NCI-H2081 (cell line): ENCODE measurements around the gene IFNAR2.
A peak's percentile ranks its signal among the peaks of the same experiment; 100 is the strongest.
"Not testable (repeated sequence)": the region's sequence is repeated elsewhere in the genome, so short reads cannot be mapped to it uniquely, and the experiment has no call there.

Experiments used
- DNase-seq, 2 experiments: peaks; one replicate each; lab custom pipeline; 2025; lab: John Stamatoyannopoulos, UW

IFNAR2 gene

DNA sequence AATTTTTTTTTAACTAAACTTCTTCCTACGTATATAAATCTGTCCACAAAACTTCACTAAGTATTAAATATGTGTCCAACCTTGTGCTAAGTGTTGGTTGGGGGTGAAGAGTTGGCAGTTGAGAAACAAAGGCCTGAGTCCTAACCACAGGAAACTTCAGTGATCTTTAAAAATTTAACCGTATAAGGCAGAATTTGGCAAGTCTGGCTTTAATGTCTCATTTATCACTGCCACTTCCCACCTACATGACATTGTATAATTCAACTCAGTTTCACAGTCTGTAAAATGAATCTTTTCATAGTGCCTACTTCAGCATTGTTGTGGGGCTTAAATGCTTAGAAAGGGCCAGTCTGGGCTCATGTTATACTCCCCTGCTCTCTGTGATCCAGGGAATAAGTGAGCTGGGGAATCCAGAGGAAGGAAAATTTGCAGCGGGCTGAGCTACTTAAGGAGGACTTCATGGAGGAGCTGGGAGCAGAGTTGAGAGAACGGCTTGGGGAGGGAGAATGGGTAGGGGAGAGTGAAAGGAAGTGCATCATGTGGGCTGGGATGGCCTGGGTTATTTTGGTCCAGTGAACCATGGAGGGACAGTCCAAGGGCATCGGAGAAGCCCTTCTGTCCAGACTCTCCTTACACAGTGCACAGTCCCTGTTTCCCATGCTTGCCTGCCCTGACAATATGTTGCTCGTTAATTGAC lies 14.5 kb downstream of the IFNAR2 start:
- DNase-seq: no peak

DNA sequence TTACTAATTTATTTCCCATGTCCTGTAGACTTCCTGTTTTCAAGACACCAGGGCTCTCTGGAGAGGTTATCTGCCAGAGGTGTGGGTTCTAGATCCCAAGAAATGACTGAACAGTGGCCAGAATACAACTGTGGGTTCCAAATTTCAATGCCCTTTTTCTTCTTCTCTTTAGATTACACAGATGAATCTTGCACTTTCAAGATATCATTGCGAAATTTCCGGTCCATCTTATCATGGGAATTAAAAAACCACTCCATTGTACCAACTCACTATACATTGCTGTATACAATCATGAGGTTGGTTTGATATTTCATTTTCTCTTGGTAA lies 15.0 kb downstream of the IFNAR2 start:
- no peak for DNase-seq

DNA sequence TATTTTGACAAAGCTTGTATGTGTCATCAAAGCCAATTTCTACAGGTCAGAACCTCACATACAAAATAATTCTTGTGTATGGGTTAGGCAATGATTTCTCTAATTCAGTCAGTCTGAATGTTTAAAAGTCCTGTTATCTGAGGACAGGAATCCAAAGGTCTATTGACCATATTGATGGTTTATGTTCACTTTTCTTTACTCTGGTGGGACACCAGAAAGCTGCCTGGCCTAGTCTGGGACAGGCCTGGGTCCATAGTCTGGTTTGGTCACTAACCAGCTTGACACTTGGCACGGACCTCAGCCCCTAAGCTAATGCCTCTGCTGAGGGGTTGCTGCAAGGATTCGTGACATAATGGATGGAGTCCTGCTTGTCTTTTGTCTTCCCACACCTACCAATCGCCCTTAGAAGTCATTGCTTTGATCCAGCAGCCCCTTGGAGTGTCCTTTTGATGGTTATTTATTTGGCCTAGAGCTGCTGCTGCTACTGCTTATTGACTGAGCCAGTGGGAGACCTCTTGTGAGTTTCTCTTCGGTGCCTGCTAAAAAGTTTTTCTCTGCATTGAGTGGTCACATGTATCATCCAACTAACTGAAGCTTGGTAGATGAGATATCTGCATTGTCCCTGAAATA lies 15.7 kb downstream of the IFNAR2 start:
- no peak for DNase-seq

DNA sequence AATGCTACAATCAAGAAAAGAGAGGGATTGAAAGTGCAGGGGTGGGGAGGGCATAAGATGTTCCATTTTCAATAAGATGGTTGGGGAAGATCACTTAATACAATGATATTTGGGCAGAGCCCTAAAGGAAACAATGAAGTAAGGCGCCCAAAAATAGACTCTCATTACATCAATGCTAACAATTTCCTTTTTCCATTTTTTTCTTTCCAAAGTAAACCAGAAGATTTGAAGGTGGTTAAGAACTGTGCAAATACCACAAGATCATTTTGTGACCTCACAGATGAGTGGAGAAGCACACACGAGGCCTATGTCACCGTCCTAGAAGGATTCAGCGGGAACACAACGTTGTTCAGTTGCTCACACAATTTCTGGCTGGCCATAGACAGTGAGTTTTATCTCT lies 16.8 kb downstream of the IFNAR2 start:
- no peak for DNase-seq

DNA sequence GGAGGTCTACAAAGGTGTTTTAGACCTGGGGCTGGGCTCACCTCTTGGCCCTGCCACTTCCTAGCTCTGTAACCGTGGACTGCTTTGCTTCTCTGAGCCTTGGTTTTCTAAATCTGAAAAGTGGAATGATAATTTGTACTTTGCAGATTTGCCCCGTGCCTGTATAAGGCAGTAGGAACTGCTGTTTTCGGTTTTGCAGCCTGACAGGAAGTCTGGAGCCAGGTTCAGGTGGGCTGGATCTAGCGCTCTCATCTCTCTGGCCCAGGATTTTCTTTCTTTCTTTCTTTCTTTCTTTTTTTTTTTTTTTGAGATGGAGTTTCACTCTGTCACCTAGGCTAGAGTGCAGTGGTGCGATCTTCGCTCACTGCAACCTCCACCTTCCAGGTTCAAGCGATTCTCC lies 17.2 kb downstream of the IFNAR2 start:
- DNase-seq: no peak

DNA sequence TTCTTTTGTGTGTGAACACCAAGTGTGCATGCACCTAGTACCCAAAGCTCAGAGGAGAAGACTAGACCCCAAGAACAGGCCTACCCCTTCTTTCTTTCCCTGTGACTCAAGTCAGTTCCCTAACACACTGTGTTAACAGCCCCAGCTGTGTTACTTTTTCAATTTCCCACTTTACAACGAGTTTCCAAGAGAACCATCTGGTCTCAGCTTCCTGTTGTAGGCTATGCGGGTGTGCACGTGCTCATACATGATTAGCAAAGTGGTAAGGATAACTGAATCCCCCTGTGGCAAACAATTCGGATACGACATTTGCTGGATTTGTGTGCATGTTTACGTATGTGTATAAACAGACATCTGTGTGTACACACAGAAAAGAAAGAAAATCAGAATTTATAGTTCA lies 17.9 kb downstream of the IFNAR2 start:
- DNase-seq: no peak

DNA sequence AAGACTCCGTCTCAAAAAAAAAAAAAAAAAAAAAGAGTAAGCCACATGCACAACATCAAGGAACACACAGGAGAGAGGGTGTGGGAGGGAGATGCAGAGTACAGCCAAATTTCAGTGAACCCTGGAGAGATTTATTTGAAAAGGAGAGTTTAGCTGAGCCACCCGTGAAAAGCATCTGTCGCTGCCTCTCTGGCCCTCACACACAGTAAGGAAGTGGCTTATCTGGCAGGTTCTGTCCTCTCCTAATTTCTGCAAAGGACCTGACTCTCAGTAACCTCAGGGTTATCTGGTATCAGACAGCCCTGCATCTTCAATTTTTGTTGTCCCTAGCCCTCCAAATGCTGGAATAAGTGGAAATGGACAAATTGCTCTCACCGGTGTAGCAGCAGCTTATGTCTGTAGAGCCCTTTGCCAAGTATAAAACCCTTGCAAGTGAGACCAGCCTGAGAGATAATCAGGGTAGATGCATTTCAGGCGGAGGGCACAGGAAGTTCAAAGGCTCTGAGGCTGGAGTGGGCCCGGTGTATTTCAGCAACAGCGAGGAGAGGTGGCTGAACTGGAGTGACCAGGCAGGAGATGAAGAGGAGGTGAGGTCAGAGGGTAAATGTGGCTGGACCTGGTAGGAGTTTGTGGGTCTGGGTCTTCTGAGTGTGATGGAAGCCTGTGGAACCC lies 19.7 kb downstream of the IFNAR2 start:
- no peak for DNase-seq

DNA sequence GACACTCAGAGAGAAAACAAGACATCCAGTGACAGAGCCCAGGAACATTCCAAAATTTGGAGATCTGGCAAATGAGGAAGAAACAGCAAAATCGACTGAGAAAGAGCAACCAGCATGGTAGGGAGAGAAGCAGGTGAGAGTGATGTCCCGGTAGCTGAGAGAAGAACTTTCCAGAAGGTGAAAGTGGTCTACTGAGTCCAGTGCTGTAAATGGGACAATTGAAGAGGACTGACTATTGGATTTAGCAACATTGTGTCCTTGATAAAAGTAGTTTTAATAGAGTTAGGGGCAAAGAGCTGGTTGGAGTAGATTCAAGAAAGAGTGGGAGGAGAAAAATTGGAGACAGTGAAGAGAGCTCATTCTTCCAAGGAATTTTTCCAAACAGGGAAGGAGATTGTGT lies 21.4 kb downstream of the IFNAR2 start:
- DNase-seq: no peak

DNA sequence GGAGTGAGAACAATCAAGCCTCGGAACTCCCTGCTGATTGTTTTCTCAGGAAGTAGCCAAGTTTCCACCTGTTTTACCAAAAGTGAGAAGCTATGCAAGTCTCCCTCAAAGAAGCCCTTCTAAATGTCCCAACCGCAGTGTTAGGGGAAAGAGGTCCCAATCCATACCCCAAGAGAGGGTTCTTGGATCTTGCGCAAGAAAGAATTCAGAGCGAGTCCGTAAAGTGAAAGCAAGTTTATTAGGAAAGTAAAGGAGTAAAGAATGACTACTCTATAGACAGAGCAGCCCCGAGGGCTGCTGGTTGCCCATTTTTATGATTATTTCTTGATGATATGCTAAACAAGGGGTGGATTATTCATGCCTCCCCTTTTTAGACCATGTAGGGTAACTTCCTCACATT lies 23.6 kb downstream of the IFNAR2 start:
- DNase-seq: not testable (repeated sequence)

DNA sequence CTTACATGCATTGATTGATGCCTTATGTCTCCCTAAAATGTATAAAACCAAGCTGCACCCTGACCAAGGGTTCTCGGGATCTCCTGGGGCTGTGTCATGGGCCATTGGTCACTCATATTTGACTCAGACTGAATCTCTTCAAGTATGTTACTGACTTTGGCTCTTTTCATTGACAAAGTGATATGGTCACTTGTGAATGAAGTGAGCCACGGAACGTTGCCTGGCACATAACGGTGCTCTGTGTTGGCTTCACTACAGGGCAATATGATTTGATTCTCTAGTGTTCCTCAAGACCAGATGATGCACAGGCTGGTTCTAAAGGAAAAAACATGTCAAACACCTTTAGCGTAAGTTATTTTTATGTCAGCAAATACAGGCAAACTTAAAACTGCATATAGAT lies 25.0 kb downstream of the IFNAR2 start:
- DNase-seq: no peak

DNA sequence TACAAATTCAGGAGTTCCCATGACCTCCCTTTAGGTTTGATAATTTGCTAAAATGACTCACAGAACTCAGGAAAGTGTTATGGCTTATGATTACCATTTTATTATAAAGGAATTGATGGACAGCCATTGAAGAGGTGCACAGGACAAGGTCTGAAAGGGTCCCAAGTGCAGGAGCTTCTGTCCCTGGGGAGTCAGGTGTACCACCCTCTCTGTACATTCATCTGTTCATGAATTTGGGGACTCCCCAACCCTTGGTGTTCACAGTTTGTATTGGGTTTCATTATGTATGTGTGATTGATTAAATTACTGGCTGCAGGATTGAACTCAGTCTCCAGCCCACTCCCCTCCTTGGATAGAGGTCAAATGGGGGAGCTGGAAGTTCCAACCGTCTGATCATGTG lies 25.7 kb downstream of the IFNAR2 start:
- DNase-seq: no peak

DNA sequence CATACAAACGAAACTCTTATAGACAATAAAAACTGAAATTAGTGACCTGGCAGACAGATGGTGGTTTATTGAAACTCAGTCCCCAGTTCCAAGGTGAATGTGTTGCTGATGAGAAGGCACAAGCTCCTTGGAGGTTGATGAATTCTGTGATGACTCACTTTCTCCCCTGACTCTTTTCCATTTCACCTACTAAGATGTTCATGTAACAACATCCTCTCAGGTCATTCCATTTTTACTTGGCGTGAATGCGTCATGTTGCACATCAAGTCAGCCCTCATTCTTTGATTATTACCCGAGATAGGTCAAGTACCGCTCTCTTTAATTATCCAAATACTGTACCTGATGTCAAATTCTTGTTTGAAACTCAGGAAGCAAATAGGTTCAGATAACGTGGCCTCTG lies 26.3 kb downstream of the IFNAR2 start:
- no peak for DNase-seq

DNA sequence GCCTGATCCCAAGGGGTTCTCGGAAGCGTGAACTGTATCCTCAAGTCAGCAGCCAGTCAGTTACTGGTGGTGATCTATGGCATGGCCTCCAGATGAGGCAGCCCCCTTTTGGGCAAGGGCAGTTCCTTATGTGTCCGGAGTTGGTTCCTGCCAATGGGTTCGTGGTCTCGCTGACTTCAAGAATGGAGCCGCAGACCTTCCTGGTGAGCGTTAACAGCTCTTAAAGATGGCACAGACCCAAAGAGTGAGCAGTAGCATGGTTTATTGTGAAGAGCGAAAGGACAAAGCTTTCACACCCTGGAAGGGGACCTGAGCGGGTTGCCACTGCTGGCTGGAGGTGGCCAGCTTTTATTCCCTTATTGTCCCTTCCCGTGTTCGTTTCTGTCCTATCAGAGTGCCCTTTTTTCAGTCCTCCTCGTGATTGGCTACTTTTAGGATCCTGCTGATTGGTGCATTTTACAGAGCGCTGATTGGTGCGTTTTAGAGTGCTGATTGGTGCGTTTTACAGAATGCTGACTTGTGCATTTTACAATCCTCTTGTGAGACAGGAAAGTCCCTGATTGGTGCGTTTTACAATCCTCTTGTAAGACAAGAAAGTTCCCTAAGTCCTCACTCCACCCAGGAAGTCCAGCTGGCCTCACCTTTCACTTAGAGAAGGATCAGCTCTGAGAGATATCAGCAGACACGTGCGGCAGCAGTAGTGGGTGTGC lies 27.5 kb downstream of the IFNAR2 start:
- DNase-seq: no peak

DNA sequence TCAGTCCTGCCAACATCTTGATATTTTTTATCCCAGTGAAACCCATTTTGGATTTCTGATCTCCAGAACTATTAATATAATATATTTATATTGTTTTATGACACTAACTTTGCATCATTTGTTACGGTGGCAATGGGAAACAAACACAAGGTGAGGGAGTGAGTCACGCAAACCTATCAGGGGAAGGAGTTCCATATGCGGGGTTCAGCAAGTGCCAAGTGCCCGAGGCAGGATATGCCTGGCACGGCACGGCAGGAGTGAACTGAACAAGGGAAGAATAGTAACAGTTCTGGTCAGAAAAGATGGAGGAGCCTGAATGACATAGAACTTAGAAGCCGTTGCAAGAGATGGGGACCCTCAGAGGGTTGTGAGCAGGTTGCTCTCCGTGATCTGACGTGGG lies 28.7 kb downstream of the IFNAR2 start:
- DNase-seq: no peak

DNA sequence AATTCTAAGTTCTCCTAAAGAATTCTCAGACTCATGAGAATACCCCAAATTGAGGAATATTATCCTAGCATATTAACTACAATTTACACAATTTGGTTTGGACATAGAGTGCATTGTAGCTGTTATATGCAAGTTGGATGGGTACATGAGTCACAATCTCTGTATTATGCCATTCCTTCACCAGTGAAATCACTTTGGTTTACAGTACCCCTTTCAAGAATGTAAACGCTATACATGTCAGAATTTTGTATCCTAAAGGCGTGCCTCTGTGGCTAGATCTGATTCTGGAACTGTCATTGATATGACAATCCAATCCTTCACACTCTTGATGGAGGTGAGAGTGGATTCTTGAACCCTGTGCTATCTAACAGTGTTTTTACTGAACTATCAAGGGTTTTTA lies 29.7 kb downstream of the IFNAR2 start:
- DNase-seq: no peak

DNA sequence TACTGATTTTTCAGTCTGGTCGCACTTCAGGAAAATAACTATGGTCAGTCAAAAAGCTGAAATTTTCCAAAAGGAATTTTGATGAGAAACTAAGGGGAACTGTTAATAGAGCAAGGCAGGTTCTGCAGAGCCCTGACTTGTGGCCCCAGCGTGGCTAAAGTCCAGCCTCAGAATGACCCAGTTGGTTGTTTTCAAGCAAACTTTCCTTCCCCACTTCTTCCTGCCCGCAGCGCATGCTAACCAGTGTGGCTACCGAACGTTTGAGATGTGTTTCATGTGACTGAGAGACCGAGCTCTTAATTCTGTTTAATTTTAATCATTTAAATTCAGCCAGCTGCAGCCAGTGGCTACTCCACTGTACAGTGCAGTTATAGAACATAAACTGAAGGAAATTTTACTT lies 30.3 kb downstream of the IFNAR2 start:
- no peak for DNase-seq

DNA sequence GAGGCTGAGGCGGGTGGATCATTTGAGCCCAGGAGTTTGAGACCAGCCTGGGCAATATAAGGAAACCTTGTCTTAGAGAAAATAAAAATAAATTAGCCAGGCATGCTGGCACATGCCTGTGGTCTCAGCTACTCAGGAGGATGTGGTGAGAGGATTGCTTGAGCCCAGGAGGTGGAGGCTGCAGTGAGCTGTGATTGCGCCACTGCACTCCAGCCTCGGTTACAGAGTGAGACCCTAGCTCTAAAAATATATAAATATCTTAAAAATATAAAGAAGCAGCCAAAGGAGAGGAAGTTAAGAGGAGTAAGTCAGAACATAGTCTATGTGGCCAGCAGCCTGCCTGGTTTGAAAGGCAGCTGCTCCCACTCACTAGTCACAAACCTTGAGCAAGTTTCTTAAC lies 31.9 kb downstream of the IFNAR2 start:
- no peak for DNase-seq

DNA sequence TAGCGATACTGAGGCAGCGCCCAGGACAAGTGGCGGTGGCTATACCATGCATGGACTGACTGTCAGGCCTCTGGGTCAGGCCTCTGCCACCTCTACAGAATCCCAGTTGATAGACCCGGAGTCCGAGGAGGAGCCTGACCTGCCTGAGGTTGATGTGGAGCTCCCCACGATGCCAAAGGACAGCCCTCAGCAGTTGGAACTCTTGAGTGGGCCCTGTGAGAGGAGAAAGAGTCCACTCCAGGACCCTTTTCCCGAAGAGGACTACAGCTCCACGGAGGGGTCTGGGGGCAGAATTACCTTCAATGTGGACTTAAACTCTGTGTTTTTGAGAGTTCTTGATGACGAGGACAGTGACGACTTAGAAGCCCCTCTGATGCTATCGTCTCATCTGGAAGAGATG lies 33.2 kb downstream of the IFNAR2 start:
- DNase-seq: no peak

DNA sequence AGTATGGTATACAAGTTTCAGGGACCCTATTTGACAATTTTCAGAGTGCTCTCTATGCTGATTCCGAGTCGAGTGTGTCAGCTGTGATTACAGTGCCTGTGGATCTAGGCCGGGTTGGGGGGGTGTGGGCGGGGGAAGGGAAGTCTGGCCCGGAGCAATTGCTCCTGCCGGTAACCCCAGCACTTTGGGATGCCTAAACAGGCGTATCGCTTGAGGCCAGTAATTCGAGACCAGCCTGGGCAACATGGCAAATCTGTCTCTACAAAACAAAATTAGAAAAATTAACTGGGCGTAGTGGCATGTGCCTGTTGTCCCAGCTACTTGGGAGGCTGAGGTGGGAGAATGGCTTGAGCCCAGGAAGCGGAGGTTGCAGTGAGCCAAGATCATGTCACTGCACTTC lies 34.8 kb downstream of the IFNAR2 start:
- DNase-seq: no peak

DNA sequence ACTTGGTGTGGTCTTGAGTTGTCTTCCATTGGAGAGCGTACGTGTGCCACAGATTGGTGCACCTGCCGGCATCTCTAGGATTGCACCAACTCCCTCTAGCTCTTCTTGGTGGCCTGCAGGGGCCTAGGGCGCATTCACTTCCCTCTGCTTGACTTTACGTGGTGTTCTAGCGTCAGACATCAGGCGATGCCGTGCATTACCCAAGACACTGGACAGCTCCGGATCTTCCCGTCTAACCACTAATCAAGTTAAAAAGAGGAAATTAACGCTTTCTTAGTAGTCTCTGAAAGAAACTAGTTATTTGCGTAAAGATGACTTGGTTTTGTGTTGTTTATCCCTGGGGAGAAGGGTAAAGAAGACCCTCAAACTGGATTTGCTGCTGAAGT lies 35.9 kb downstream of the IFNAR2 start:
- DNase-seq: no peak

DNA sequence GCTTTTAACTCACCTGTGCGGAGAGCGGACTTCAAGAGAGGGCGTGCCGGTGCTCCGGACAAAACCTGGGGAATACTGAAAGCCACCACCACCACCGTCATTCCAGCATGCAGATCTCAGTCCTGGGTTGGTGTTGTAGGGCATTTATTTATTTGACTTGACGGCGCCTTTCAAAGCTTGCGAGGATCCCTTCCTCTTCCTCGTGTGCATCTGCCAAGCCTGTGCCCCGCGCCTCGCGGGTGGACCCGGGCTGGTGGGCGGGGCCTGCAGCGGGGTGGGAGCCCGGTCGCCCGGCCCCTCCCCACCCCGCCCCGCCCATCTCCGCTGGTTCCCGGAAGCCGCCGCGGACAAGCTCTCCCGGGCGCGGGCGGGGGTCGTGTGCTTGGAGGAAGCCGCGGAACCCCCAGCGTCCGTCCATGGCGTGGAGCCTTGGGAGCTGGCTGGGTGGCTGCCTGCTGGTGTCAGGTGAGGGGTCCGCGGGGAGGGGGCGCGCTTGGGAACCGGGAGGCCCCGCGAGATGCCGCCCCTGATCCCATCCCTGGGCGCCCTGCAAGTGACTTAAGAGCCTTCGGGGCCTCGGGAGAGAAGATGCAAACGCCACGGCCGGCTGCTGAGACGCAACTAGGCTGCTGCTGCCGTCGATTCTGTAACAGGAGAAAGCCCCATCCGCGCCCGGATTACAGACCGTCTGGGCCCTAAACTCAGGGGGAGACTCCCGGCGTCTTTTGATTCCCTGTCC lies 36.5 kb downstream of the IFNAR2 start, which contains the start of gene IL10RB:
IL10RB (plus strand) TSS at position 318 of the 739 bp plus-strand sequence; CDS start at position 417, 99 bp downstream.
- DNase-seq: peak; percentile 38 to 55

DNA sequence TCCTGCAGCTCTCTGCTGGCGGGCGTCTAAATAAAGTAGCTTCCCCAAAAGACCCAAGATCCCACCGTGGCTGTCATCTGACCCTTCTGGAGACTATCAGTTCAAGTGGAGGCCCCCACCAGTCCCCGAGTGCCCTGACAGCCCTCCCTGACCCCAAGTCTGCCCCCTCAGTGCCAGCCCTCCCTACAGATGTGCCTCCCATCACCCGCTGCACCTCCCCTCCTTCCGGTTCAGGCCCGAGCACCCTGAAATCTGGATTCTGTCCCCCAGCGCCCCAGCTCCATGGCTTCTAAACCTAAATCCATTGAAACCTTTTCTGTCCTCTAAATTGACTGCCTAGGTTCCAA lies 37.0 kb downstream of the IFNAR2 start:
- no peak for DNase-seq
